Measurements from ENCODE around the gene SOWAHB.
"Not testable (repeated sequence)": the region's sequence is repeated elsewhere in the genome, so short reads cannot be mapped to it uniquely, and the experiment has no call there.

The SOWAHB gene

GRCh38 chr4:76894537-76895255 is 3.2 kb downstream of the SOWAHB start:
- DNase-seq: no peak

- no peak for DNase-seq
Measured at GRCh38 chr4:76892601-76893000, 5.3 kb downstream of the SOWAHB start.

GRCh38 chr4:76892001-76892400 is 5.9 kb downstream of the SOWAHB start:
- DNase-seq: no peak

- no peak for DNase-seq
Measured at GRCh38 chr4:76886848-76887441, 11.0 kb downstream of the SOWAHB start.

- DNase-seq: no peak
Measured at GRCh38 chr4:76886214-76886613, 11.7 kb downstream of the SOWAHB start.

GRCh38 chr4:76883147-76883546 is 14.8 kb downstream of the SOWAHB start:
- no peak for DNase-seq

GRCh38 chr4:76882630-76883029 is 15.3 kb downstream of the SOWAHB start:
- DNase-seq: no peak

GRCh38 chr4:76881375-76881774 is 16.6 kb downstream of the SOWAHB start:
- no peak for DNase-seq

- no peak for DNase-seq
Measured at GRCh38 chr4:76879731-76880364, 18.1 kb downstream of the SOWAHB start.

GRCh38 chr4:76878641-76879165 is 19.2 kb downstream of the SOWAHB start:
- not testable (repeated sequence) for DNase-seq

GRCh38 chr4:76874176-76874575 is 23.8 kb downstream of the SOWAHB start:
- no peak for DNase-seq

- no peak for DNase-seq
Measured at GRCh38 chr4:76873495-76873894, 24.4 kb downstream of the SOWAHB start.

- DNase-seq: no peak
Measured at GRCh38 chr4:76872556-76872955, 25.4 kb downstream of the SOWAHB start.

- not testable (repeated sequence) for DNase-seq
Measured at GRCh38 chr4:76868780-76869179, 29.2 kb downstream of the SOWAHB start.

GRCh38 chr4:76867880-76868655 is 29.9 kb downstream of the SOWAHB start:
- DNase-seq: no peak

GRCh38 chr4:76867377-76867776 is 30.6 kb downstream of the SOWAHB start:
- no peak for DNase-seq

- DNase-seq: no peak
Measured at GRCh38 chr4:76866641-76867040, 31.3 kb downstream of the SOWAHB start.

GRCh38 chr4:76858319-76858718 is 39.6 kb downstream of the SOWAHB start:
- DNase-seq: no peak

GRCh38 chr4:76857074-76857409 is 40.9 kb downstream of the SOWAHB start:
- DNase-seq: no peak

GRCh38 chr4:76856243-76857073 is 41.5 kb downstream of the SOWAHB start:
- DNase-seq: no peak

GRCh38 chr4:76854858-76855257 is 43.1 kb downstream of the SOWAHB start:
- no peak for DNase-seq

GRCh38 chr4:76851375-76851774 is 46.6 kb downstream of the SOWAHB start:
- no peak for DNase-seq
